Erythroblast (primary cell): ENCODE measurements around the gene CYFIP2.
"Not testable (repeated sequence)": the region's sequence is repeated elsewhere in the genome, so short reads cannot be mapped to it uniquely, and the experiment has no call there.

Experiments
- DNase-seq, 2 experiments: peaks; one replicate each; lab custom pipeline; 2025; lab: John Stamatoyannopoulos, UW
- GATA1 ChIP-seq: IDR thresholded peaks from 2 replicates; pipeline ENCODE4 v1.6.1; 2011; ENCODE audit warnings: low read depth, mild to moderate bottlenecking, control low read depth, low read length, moderate library complexity
- POLR2A ChIP-seq: IDR thresholded peaks from 2 replicates; pipeline ENCODE4 v1.6.1; 2011; ENCODE audit warnings: mild to moderate bottlenecking, low read length

The CYFIP2 gene

GRCh38 chr5:157379983-157380382 is 114.1 kb downstream of the CYFIP2 start:
- DNase-seq, result no peak
- TF ChIP-seq POLR2A (no peak), GATA1 (no peak)

DNA sequence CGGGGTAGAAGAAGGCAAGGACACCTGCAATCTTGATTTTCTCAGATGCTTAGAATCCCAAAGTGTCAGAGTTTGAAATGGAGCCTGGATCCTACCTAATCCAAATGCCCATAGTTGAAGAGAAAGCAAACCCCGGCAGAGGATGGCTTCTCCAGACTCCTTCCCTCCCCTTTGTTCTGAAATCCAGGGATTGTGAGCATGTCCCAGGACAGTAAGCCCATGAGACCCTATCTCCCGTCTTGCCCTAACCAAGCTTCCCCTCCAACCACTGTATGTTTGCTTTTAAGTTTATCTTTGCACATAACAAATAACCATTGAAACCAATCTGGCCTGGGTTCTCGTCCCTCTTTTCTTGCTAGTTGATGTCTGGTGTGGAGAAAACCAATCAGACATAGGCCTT is 115.8 kb downstream of the CYFIP2 start:
- TF ChIP-seq GATA1 (no peak), POLR2A (no peak)
- DNase-seq, result no peak

- no peak for DNase-seq
- no peak for TF ChIP-seq GATA1
- no peak for TF ChIP-seq POLR2A
Measured at GRCh38 chr5:157382996-157383800, 117.3 kb downstream of the CYFIP2 start.

- DNase-seq, result no peak
- TF ChIP-seq POLR2A (no peak), GATA1 (no peak)
Measured at GRCh38 chr5:157384971-157385709, 119.2 kb downstream of the CYFIP2 start.

DNA sequence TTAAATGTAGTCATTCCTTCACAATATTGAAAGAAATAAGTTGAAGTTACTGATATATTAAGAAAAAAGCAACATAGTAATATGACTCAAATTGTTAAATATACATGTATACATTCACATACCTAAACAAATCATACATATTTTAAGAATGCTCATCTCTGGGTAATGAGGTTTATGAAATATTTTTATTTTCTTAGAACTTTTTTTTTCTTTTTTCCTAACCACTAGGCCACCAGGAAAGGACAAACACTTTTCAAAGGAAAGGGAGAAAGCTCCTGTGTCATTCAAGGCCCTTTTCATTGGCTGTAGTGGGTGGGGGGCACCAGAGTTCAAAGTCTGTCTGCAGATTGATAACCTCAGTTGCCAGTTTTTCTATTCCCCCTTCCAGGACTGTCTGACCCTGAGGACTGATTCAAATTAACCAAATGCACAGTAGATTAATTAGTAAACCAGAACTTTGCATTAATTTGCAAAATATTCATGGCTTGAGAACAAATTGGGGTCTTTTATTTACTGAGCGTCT is 121.2 kb downstream of the CYFIP2 start:
- no peak for DNase-seq
- no peak for TF ChIP-seq GATA1
- no peak for TF ChIP-seq POLR2A

- DNase-seq, result no peak
- TF ChIP-seq GATA1 (no peak), POLR2A (no peak)
Measured at GRCh38 chr5:157387683-157388093, 121.8 kb downstream of the CYFIP2 start.

GRCh38 chr5:157388111-157388710 is 122.3 kb downstream of the CYFIP2 start:
- DNase-seq, result no peak
- TF ChIP-seq POLR2A (no peak), GATA1 (no peak)

DNA sequence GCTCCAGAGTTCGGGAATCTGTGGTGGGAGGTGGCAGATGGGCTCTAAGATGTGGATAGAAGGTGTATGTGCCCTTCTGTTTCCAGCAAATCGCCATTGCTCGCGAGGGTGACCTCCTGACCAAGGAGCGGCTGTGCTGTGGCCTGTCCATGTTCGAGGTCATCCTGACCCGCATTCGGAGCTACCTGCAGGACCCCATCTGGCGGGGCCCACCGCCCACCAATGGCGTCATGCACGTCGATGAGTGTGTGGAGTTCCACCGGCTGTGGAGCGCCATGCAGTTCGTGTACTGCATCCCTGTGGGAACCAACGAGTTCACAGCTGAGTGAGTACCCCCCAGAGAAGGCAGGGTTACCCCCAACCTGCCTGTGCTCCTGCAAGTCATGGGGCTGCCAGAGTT is 123.2 kb downstream of the CYFIP2 start:
- no peak for DNase-seq
- TF ChIP-seq GATA1, result no peak

DNA sequence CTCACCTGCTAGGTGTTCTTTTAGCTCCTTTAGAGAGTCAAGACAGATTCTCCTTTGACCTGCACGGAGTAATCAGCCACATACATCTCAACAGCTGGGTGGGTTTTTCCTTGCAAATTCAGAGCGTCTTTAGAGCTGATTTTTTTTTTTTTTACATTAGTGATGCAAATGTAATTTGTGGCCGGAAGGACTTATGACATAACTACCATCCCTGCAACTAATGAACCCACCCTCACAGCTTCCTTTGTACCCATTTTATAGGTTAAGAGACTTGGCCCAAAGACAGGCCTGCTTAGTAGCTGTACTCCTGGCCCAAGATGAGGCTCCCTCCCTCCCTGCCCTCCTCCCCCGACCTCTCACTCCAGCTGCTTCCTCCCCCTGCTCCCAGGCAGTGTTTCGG is 124.2 kb downstream of the CYFIP2 start:
- TF ChIP-seq GATA1 (no peak), POLR2A (no peak)
- DNase-seq, result no peak

DNA sequence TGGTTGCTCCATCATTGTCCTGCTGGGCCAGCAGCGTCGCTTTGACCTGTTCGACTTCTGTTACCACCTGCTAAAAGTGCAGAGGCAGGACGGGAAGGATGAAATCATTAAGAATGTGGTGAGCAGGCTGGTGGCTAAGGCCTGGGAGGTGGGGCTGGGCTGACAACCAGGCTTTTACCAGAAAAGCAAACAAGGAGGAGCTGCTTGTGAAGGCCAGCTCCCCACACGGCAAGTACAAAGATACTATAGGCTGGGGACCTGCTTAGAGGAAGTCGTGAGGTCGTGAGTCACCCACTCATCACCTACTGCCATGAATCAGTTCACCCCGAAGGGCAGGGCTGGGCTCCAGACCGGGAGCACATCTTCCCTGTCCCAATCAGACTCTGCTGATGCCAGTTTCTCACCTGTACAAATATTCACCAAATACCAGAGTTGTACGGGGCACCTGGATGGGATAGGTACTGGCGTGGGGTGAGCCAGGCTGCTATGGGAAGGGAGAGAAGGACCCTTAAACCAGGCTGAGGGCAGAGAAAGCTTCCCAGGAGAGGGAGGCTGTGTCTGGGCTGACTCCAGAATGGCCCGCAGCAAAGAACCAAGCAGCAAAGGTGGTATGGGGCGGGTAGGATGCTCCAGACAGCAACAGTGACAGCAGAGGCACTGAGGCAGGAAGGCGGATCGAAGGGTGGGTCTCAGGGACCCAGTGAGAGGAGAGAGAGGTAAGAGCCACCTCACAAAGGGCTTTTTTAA is 124.8 kb downstream of the CYFIP2 start:
- no peak for TF ChIP-seq POLR2A
- no peak for DNase-seq

DNA sequence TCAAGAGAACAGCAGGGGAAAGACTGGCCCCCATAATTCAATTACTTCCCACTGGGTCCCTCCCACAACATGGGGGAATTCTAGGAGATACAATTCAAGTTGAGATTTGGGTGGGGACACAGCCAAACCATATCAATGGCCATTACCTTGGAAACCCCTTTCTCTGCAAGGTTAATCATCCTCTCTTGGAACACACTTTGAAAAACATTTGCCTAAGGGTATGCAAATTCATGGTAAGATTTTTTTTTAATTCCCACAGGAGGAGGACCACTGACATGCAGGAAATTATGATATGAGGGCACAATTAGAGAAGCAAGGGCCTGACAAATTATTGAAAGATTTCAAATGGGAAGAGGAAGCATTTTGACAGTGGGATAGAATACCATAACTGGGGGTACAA is 132.4 kb downstream of the CYFIP2 start:
- no peak for DNase-seq
- TF ChIP-seq POLR2A (no peak), GATA1 (no peak)

- DNase-seq, result no peak
Measured at GRCh38 chr5:157400741-157401495, 135.0 kb downstream of the CYFIP2 start.

DNA sequence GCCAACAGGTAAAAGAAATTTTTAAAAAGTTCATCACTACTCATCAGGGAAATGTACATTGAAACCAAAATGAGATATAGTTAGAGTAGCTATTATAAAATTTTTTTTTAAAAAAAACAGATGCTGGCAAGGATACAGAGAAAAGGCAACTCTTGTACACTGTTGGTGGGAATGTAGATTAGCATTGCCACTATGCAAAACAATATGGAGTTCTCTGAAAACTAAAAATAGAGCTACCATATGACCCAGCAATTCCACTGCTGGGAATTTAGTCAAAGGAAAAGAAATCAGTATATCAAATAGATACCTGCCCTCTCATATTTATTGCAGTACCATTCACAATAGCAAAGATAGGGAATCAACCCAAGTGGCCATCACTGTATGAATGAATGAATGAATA is 149.9 kb downstream of the CYFIP2 start:
- no peak for DNase-seq
- no peak for TF ChIP-seq GATA1

More at GRCh38 chr5:157400741-157401495, 135.0 kb downstream of the CYFIP2 start:
- TF ChIP-seq GATA1, result no peak
- no peak for TF ChIP-seq POLR2A

DNA sequence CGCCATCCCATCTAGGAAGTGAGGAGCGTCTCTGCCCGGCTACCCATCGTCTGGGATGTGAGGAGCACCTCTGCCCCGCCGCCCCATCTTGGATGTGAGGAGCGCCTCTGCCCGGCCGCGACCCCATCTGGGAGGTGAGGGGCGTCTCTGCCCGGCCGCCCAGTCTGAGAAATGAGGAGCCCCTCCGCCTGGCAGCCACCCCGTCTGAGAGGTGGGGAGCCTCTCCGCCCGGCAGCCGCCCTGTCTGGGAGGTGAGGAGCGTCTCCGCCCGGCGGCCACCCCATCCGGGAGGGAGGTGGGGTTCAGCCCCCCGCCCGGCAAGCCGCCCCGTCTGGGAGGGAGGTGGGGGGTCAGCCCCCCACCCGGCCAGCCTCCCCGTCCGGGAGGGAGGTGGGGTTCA is 153.6 kb downstream of the CYFIP2 start:
- not testable (repeated sequence) for DNase-seq

DNA sequence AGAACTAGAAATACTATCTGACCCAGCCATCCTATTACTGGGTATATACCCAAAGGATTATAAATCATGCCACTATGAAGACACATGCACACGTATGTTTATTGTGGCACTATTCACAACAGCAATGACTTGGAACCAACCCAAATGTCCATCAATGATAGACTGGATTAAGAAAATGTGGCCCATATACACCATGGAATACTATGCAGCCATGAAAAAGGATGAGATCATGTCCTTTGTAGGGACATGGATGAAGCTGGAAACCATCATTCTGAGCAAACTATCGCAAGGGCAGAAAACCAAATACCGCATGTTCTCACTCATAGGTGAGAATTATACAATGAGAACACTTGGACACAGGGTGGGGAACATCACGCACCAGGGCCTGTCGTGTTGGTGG is 164.0 kb downstream of the CYFIP2 start:
- not testable (repeated sequence) for DNase-seq
